Activated naive CD8-positive, alpha-beta T cell treated with anti-CD3 and anti-CD28 coated beads, Interleukin-2, amount 50 U/mL, for 24 hours (primary cell): ENCODE measurements around the gene FAM187B.

Experiments
- ATAC-seq: fragments of 150-1000 bp; cut with Tn5 transposase; one replicate; pipeline ENCODE4 v1.10.0; 2021
- DNase-seq: peaks from one replicate; pipeline ENCODE4 v3.0.0; 2021
- H3K27ac Mint-ChIP-seq: one replicate; pipeline ENCODE4 v1.8.0; 2021; ENCODE audit warnings: mild to moderate bottlenecking, mixed read lengths
- H3K27me3 Mint-ChIP-seq: one replicate; pipeline ENCODE4 v1.8.0; 2021; ENCODE audit warnings: mixed read lengths
- H3K36me3 Mint-ChIP-seq: one replicate; pipeline ENCODE4 v1.8.0; 2021; ENCODE audit warnings: low read depth, mixed read lengths
- H3K4me1 Mint-ChIP-seq: one replicate; pipeline ENCODE4 v1.8.0; 2021; ENCODE audit warnings: mixed read lengths
- H3K4me3 Mint-ChIP-seq: one replicate; pipeline ENCODE4 v1.8.0; 2021; ENCODE audit warnings: mild to moderate bottlenecking, moderate library complexity, mixed read lengths
- H3K9me3 Mint-ChIP-seq: one replicate; pipeline ENCODE4 v1.8.0; 2021; ENCODE audit warnings: mixed read lengths

FAM187B gene

DNA sequence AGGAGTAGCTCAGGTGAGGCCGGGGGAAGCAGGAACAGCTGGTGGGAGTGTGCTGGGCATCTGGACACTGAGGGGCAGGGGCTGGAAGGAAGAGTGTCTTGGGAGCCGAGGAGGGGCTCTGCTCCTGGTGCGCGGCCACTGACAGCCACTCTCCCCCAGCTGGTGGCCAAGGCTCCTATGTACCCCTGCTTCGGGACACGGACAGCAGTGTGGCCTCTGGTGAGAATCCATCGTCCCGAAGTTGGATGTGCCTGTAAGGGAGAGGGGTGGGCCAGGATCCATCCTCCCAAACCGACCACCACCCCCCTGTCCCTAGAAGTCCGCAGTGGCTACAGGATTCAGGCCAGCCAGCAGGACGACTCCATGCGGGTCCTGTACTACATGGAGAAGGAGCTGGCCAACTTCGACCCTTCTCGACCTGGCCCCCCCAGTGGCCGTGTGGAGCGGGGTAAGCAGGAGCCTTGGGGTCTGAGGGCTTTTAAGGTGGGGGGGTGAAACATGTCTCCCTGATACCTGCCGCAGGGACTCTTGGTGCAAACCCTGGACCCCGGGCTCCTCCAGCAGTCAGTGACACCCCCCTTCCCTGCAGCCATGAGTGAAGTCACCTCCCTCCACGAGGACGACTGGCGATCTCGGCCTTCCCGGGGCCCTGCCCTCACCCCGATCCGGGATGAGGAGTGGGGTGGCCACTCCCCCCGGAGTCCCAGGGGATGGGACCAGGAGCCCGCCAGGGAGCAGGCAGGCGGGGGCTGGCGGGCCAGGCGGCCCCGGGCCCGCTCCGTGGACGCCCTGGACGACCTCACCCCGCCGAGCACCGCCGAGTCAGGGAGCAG lies 38.2 kb upstream of the FAM187B start:
- H3K4me1 Mint-ChIP-seq, result peaks cover 34% of the 10 kb centered on the region
- DNase-seq, result no peak
- no peak for ATAC-seq

DNA sequence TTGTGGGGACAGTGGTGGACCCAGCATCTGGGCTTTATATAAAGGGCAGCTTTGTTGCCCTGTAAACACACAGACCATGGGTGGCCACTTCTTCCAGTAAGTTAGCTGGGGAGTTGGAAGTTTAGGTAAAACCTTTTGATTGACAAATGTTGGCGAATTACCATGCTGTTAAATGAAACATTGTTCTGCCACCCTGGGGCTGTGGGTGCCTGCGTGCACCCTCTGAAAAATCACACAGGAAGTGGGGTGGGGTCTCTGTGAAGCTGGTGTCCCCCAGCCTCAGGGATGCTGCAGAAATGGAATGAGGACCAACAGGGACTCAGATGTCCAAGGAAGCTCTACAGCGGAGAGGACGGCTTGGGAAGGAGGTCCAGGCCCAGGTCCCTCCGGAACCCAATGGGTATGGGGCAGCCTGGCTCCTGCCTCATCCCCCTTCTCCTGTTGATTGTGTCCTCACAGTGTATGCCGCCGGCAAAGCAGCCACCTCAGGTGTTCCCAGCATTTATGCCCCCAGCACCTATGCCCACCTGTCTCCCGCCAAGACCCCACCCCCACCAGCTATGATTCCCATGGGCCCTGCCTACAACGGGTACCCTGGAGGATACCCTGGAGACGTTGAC lies 37.5 kb upstream of the FAM187B start:
- H3K36me3 Mint-ChIP-seq, result peaks cover 13% of the 10 kb centered on the region
- no peaks in the 10 kb centered on the region for H3K9me3 Mint-ChIP-seq
- DNase-seq, result no peak
- ATAC-seq, result no peak
- no peaks in the 10 kb centered on the region for H3K27me3 Mint-ChIP-seq
- peak overlapping the region; percentile 93 for H3K4me3 Mint-ChIP-seq
- peak overlapping the region; percentile 82 for H3K27ac Mint-ChIP-seq
- H3K4me1 Mint-ChIP-seq, result peaks cover 34% of the 10 kb centered on the region

More for the DNA sequence above, 38.2 kb upstream of the FAM187B start:
- Mint-ChIP-seq H3K36me3 (peaks cover 18% of the 10 kb centered on the region), H3K9me3 (no peaks in the 10 kb centered on the region), H3K27me3 (no peaks in the 10 kb centered on the region), H3K27ac (peak overlapping the region; percentile 97), H3K4me3 (peak overlapping the region; percentile 93)

DNA sequence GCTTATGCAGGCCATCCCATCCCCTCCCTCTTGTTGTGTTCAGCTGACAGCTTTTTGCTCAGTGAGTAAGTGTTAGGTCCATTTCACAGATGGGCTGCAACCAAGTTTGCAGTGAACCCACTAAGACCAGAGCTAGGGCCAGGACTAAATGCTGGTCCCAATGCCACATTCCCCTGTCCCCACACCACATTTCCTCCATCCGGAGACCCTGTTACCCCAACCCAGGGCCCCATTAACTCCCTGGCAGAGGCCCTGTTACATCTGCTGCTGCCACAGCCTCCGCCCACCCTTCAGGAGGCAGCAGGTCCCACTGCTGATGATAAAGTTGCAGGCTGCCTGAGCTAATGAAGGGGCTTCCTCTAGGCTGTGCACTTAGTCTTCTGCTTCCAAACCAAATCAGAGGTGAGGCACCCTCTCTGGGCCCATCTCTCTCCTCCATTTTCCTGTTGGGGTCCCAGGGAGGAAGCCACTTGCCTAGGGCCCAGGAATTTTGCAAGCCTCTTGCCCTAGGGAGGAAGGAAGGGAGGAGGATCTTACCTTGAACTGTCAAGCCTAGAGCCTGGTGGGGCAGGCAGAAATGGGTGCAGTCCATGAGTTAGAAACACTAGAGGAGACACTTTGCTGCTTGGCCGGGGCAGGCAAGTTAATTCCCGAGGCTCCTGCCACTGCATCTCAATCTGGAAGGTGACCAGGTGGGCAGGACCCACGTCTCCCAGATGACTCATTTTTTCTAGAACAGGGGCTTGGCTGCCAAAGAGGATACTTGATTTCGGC lies 36.8 kb upstream of the FAM187B start:
- Mint-ChIP-seq H3K27ac (peak overlapping the region; percentile 82), H3K9me3 (no peaks in the 10 kb centered on the region), H3K27me3 (no peaks in the 10 kb centered on the region), H3K4me3 (peak overlapping the region; percentile 93), H3K36me3 (peaks cover 10% of the 10 kb centered on the region), H3K4me1 (peaks cover 34% of the 10 kb centered on the region)
- ATAC-seq, result no peak
- DNase-seq, result no peak

DNA sequence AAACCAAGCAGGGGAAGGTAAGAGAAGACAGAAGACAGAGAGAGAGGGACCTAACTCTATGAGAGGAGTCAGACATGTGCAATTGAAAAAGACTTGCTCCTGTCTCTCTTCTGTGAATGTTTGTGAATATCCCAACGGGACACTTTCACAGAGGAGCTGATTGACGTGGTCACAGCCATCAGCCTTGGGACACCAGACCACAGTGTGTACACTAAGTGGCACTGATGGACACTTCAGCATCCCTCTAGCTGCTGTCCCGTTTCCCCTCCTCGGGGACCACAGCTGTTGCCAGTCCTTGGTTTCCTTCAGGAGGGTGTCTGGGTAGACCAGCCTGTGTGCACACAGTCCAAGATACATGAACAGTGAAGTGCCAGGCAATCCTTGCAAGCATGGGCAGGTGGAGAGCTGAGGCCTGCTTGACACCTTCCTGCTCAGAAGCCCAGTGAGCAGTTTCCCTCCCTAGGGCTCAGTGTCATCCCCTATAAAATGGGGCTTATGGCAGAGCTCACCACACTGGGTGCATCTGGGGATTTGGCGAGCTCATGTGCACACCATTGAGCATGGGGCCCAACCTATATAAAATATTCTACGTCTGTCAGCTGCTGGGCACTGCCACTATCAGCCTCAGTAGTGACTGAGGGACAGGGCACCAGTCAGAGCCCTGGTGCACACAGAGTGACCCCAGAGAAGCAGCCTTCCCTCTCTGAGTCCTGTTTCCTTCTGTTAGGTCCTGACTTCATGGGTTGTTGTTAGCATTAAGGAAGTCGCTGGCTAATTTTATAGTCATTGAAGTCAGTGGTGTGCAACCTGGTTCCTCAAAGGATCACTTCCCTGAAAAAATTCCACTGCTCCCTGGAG lies 36.0 kb upstream of the FAM187B start:
- no peak for DNase-seq

DNA sequence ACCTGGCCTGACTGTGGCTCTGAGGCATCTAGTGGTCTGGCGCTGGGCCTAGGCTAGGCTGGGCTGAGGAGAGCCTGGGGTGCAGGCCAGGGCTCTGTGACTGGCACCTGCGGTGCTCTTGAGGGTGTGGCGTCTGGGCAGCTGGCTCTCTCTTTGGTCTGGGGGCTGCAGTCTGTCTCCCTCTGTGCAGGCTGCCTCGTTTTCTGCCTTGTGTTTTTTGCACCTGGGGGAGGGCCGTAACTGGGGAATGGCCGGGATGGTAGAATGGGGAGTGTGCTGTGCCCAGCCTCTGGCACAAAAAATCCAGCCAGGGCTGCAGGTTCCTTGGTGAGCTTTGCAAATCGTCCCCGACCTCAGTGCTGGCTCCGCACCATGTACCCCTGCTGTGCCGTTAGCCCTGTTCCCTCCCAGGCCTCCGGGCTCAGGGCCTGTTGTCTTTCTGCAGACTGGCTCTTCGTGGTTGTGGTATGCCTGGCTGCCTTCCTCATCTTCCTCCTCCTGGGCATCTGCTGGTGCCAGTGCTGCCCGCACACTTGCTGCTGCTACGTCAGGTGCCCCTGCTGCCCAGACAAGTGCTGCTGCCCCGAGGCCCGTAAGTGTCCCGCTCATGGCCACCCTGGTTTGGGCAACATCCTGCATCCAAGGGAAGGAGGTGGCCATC lies 33.7 kb upstream of the FAM187B start:
- ATAC-seq (no peak), DNase-seq (no peak)
- no peaks in the 10 kb centered on the region for H3K27me3 Mint-ChIP-seq
- H3K36me3 Mint-ChIP-seq, result peaks cover 11% of the 10 kb centered on the region
- H3K4me3 Mint-ChIP-seq, result no peak overlapping the region
- no peak overlapping the region for H3K27ac Mint-ChIP-seq
- H3K9me3 Mint-ChIP-seq, result no peaks in the 10 kb centered on the region
- H3K4me1 Mint-ChIP-seq, result peaks cover 32% of the 10 kb centered on the region

More for the DNA sequence above, 36.0 kb upstream of the FAM187B start:
- H3K9me3 Mint-ChIP-seq, result no peaks in the 10 kb centered on the region
- no peak for ATAC-seq
- H3K27ac Mint-ChIP-seq, result peak overlapping the region; percentile 43
- no peaks in the 10 kb centered on the region for H3K27me3 Mint-ChIP-seq
- H3K4me1 Mint-ChIP-seq, result peaks cover 29% of the 10 kb centered on the region
- no peak overlapping the region for H3K4me3 Mint-ChIP-seq
- peaks cover 11% of the 10 kb centered on the region for H3K36me3 Mint-ChIP-seq

DNA sequence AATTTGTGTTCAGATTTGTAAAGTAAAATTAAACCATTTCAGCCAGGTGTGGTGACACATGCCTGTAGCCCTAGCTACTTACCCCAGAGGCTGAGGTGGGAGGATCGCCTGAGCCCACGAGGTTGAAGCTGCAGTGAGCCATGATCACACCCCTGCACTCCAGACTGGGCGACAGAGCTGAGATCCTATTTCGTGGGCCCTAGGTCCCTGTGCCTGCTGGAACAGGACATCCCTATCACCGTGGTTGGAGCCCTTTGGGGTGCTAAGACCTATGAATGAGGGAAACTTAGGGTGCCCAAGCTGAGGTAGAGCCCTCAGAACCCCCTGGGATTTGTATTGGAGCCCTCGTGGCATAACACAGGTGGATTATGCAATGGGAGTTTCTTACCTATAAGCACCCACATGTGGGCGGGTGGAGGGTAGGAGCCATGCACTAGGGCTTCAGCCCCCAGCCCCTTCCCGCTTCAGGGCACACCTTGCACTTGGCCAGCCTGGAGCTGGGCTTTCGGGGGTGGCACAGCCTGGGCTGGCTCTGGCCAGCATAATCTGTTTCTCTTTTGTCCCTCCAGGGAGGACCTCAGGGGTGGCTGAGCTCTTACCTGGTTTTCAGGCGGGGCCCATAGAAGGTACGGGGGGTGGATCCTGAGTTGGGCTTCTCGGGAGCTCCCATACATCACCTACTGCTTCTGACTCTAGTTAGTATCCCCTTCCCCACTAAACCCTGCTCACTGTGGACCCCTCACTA lies 33.0 kb upstream of the FAM187B start:
- Mint-ChIP-seq H3K4me3 (no peak overlapping the region), H3K9me3 (no peaks in the 10 kb centered on the region), H3K36me3 (peaks cover 11% of the 10 kb centered on the region), H3K27me3 (no peaks in the 10 kb centered on the region), H3K4me1 (peaks cover 32% of the 10 kb centered on the region), H3K27ac (peak overlapping the region; percentile 18)
- no peak for DNase-seq
- ATAC-seq, result no peak

DNA sequence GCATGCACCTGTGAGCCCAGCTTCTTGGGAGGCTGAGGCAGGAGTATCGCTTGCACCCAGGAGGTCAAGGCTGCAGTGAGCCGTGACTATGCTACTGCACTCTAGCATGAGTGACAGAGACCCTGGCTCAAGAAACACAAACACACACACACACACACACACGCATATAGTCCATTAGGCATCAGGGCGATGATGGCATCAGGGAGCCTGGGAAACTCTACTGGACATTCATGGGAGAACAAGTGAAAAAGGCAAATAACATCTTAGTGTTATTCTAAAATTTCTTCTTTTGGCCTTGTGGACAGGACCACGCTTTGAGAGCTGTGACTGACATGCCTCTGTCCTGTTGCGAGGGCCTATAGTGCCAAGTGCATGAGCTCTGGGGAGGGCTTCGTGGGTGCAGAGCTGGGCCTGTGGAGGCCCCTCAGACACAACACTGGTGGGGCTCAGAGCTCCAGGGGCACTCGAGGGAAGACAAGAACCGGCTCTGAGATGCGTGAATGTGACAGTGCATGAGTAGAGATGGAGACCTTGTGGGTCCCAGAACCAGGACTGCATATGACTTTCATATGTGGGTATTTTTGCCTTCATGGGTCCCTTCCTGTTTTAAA lies 32.3 kb upstream of the FAM187B start:
- ATAC-seq (no peak), DNase-seq (no peak)
- Mint-ChIP-seq H3K4me3 (no peak overlapping the region), H3K36me3 (peaks cover 8% of the 10 kb centered on the region), H3K4me1 (peaks cover 27% of the 10 kb centered on the region), H3K9me3 (no peaks in the 10 kb centered on the region), H3K27ac (peak overlapping the region; percentile 18), H3K27me3 (no peaks in the 10 kb centered on the region)

DNA sequence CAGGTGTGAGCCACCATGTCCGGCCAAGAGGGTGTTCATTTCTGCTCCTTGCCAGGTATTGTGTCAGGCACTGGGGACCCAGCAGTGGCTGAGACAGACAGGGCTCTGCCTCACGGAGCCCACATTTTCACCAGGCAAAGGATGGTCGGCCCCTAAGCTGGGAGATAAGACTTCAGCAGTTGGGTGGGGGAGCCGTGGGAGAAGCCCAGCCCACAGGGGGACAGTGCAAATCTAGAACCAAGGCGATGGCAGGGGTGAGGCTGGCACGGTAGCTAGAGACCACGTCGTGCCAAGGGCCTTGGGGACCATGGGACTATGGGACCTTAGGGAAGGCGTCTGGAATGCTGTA lies 28.5 kb upstream of the FAM187B start:
- H3K27ac Mint-ChIP-seq, result no peak overlapping the region
- H3K27me3 Mint-ChIP-seq, result no peaks in the 10 kb centered on the region

DNA sequence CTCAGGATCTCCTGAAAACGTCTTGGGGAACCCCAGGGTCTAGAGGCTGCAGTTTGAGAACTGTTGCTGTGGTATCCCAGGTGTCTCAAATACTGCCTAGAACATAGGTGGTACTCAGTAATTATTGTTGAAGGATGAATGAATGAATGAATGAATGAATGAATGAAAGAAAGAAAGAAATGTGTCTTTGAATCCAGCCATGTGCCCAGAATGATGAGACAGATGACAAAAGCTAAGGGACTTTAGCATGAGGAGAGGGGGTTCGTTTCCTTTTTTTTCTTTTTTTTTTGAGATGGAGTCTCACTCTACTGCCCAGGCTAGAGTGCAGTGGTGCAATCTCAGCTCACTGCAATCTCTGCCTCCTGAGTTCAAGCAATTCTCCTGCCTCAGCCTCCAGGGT lies 28.0 kb upstream of the FAM187B start:
- H3K27ac Mint-ChIP-seq, result no peak overlapping the region
- no peaks in the 10 kb centered on the region for H3K9me3 Mint-ChIP-seq
- no peaks in the 10 kb centered on the region for H3K27me3 Mint-ChIP-seq
- ATAC-seq (no peak), DNase-seq (no peak)
- peaks cover 10% of the 10 kb centered on the region for H3K36me3 Mint-ChIP-seq
- peaks cover 24% of the 10 kb centered on the region for H3K4me1 Mint-ChIP-seq
- no peak overlapping the region for H3K4me3 Mint-ChIP-seq

More for the DNA sequence above, 28.5 kb upstream of the FAM187B start:
- no peak for DNase-seq
- Mint-ChIP-seq H3K36me3 (peaks cover 9% of the 10 kb centered on the region), H3K4me3 (no peak overlapping the region), H3K9me3 (no peaks in the 10 kb centered on the region), H3K4me1 (peaks cover 24% of the 10 kb centered on the region)
- ATAC-seq, result no peak

DNA sequence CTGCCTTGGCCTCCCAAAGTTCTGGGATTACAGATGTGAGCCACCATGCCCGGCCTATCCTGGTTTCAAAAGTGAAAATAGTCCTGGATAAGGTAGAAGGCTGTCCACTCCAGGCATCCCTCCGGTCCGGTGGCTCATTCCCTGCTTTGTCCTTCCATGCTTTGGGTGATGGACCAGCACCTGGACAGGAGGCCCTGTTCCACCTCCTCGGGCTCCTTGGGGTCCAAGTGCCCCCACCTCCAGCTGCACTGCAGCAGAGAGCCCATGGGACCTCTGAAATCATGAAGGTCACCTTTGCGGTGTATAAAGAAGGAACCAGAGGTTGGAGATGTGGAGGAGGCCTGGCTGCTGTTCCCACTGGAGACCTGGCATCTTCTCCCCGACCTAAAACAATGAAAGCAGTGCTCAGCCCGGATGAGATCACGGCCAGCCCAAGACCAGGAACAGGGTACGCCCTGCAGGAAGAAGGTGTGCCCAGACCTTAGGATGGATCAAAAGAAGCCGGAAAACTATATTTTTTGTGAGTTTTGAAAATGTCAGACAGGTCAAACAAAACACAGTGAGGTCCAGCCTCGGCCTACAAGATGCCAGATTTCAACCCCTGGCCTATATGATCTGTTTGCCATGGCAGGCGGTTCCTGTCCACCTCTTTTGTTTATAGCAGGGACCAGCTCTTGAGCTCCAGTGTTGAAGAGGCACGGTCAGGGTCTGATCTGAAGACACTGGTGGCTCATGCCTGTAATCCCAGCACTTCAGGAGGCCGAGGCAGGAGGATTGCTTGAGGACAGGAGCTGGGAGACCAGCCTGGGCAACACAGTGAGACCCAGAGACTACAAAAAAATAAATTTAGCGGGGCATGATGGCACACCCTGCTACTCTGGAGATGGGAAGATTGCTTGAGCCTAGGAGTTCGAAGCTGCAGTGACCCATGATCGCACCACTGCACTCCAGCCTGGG lies 26.1 kb upstream of the FAM187B start:
- no peak for DNase-seq
- no peaks in the 10 kb centered on the region for H3K9me3 Mint-ChIP-seq
- no peak overlapping the region for H3K4me3 Mint-ChIP-seq
- peak overlapping the region; percentile 39 for H3K27ac Mint-ChIP-seq
- no peaks in the 10 kb centered on the region for H3K27me3 Mint-ChIP-seq
- ATAC-seq, result no peak
- H3K4me1 Mint-ChIP-seq, result peaks cover 31% of the 10 kb centered on the region
- peaks cover 14% of the 10 kb centered on the region for H3K36me3 Mint-ChIP-seq

DNA sequence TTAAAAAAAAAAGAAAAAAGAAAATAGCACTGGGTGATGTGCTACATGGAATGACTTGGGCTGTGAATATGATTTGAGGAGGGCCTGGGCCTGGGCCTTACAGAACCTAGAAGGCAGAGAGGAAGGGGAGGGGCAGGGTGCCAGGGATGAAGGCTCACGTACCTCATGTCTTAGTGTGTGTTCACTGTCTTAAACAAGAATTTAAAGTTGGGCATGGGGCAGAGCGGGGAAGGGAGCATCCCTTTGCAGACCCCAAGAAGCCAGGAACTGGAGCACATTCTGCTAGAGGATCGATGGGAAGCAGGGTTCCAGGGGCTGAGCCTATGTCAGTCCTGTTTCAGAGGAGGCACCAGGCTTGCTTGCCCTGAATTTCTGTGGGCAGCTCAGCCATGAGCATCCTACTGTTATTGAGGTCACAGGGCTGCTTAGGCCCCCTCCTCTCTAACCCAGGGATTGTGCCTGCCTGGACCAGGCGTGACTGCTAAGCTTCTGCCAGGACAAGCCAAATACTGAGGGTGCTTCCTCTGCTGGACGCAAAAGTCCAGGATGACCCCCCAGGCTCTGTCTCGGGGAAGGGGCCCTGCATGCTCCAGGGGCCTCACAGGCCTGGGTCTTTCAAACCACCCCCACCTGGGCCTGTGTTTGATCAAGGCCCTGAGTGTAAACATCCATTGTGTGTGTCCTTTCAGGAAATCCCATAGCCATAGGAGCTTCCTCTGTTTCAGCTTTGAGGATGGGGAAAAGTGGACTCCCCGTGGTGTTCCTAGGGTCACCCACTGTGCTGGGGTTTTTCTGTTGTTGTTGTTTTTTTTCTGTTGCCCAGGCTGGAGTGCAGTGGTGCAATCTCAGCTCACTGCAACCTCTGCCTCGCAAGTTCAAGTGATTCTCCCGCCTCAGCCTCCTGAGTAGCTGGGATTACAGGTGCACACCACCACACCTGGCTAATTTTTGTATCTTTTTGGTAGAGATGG lies 25.1 kb upstream of the FAM187B start:
- Mint-ChIP-seq H3K27me3 (no peaks in the 10 kb centered on the region), H3K36me3 (peaks cover 17% of the 10 kb centered on the region), H3K4me3 (no peak overlapping the region), H3K4me1 (peaks cover 41% of the 10 kb centered on the region), H3K27ac (no peak overlapping the region), H3K9me3 (no peaks in the 10 kb centered on the region)
- no peak for DNase-seq
- ATAC-seq, result no peak
